Stimulated activated CD4-positive, alpha-beta T cell treated with anti-CD3 and anti-CD28 coated beads, Interleukin-1b, Interleukin-23, amount 100 ng/mL, for 24 hours (primary cell): ENCODE results near the gene LYST.
"Not testable (repeated sequence)": the region's sequence is repeated elsewhere in the genome, so short reads cannot be mapped to it uniquely, and the experiment has no call there.

Source experiments
- DNase-seq, 4 experiments: peaks; one replicate each; pipeline ENCODE4 v3.0.0-alpha.2; 2020; ENCODE audit warnings: low read depth in 4 of 4, low spot score in 1 of 4

Gene LYST

DNA sequence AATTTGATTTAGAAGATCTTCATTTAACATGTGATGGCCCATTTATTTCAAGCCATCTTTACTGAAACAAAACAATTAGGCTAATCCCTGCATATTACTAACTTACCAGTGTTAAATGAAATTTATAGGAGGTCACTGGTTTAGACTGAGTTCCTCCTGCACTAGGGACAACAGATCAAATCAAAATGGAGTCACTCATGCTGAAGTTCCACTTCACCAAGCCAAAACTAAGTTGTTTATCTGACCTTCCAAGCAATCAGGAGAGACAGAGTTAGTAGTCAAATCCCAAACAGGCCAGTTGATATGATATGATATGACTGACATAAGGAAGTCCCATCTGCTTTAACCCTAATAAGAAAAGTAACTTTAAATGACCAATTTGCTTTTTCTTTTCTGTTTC lies 4.8 kb downstream of the LYST start:
- no peak for DNase-seq

DNA sequence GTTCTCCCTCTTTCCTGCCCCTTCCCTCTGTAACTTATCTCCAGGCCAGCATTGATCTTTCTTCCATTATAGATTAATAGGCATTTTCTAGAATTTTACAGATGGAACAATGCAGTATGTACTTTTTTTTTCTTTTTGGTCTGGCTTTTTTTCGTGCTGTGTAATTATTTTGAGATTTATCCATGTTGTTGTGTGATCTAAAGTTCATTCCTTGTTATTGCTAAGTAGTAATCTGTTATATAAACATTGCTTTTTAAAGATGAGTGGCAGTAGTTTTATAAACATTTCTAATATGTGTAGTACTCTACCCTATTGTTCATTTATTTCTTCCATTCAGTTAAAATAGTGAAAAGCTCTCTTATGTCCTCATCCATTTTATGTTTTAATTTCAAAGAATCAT lies 5.9 kb downstream of the LYST start:
- no peak for DNase-seq

DNA sequence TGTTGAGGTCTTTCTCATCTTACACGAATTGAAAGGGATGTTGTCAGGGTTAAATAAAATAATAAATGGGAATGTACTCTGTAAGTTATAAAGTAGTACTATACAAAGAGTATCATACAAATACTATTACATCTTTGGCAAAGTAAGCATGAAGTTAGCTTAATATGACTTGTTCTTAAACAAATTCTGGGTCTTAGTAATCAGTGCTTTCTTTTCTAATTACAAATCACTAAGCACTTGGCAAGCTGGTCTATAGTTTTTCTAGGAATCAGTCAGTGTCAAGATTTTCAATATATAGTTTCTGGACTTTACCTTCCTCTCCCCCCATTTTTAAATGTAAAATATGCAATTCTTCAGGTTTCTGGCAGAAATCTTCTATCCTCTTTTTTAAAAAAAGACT lies 6.9 kb downstream of the LYST start:
- DNase-seq: no peak

DNA sequence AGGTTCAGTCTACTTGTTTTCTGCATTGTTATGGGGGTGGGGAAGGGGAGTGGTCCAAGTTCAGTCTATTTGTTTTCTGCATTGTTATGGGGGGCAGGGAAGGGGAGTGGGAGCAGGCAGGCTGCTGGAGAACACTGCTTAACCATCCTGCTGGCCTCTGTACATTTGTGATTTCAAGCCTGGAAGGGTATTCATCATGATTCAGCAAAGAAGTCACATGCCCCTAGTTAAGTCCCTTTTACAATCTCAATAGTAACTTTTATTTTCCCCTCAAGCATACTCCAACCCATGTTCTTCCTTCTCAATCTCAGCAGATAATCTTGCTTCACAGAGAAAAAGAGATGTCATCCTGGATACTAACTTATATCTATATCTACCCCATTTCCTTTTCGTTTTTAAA lies 7.9 kb downstream of the LYST start:
- no peak for DNase-seq

DNA sequence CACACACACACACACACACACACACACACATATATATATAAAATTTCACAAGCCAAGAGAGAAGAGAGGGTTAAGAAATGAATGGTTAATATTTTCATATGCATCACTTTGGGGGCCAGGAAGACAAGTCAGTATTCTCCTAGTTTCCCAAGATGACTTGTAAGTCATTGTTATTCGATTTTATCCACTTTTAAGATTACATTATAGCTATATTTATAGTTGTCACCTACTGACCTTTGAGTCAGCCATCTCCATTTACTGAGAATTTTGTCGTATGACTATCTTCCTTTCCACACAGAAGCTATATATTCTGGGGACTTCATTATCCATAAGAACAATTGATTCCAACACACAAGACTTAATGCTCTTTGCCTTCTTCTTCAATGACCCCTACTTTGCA lies 8.9 kb downstream of the LYST start:
- no peak for DNase-seq

DNA sequence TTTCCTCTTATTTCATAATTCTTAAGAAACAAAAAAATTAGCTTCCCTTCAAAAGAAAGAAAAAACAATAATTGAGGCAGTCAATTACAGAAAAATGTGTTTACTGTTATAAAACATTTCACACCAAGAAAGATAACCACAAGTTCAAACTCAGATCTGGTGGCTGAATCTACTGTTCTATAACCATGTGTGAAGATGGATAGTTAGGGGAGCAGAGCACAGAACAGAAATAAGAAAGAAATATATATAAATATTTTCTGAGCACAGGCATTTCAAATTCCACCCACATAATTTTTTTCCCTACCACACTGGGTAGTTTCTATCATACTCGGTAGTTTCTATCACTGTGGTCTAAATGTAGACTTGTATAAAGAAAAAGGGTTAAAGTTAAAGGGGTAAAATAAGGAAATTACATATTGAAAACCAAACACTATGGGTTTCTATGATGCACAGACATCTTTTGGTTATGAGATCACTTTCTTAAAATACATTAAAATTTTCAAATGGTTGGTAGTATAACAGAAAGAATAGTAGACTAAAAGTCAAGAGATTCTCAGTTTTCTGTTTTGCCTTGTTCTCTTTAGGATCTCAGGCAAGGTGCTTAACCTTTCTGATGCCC lies 10.8 kb downstream of the LYST start:
- DNase-seq: no peak

DNA sequence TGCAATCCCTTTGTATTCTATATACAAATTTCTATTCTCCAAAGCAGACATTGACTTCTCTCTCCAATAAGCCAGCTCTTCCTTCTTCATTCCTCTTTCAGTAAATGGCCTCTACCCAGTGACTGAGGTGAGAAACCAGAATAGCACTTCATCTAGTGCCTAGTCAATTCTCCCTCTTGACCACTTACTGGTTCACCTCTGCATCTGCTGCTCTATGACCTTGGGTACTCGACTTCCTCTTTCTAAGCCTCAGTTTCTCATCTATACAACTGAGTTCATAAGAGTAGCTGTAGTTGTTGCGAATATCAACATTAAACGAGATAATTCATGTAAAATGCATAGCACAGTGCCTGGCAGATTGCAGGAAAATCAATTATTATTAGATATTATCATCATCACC lies 12.4 kb downstream of the LYST start:
- no peak for DNase-seq

DNA sequence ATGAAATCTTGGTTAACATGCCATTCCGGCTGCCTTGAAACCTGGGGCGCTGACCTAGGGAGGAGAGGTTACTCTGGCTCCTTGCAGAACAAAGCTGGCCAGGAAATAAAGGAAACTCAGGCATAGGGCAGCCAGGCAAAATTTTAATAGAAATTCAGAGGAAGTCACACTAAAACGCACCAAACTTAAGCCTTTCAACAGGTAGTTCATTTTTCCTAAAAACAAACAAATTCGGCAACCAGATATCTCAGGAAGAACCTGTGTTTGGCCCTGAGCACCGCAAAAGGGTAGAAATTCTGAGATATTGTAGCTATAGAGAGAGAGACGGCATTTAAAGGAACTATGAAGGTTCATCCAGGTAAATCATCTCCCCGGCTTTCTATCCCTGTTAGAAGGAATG lies 13.1 kb downstream of the LYST start:
- no peak for DNase-seq

DNA sequence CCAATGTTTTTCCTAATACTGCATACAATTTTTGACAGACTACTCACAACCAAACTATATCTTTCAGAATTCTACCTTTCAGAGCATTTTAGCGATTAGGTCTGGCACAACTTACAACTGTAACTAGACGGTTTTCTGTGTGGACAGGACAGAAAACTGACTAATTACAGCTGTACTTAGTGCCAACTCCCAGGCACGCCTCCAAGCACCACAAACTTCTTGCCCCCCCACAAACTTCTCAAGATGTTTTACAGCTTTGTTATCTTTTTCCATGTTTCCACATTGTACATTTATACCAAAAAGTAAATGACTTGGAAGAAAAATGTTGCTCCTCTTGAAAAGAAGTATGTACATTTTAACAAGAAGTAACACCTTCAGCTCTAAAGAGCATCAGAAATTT lies 13.8 kb downstream of the LYST start:
- no peak for DNase-seq

DNA sequence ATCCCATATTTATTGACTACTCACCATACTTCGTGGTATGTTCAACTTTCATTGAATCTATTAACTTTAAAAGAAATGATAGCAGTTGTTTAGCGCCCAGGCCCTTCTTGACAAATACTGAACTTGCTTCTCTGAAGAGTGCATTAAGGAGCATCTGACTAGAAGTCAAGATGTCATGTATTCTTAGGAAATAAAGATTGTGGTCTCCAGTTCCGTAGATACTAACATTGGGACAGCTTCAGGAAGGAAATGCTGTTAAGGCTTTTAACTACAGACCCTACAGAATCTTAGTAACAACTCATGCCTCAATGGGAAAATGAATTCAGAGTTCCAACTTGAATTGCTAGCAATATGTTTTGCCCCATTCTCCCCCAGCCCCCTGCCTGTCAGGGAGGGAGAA lies 14.8 kb downstream of the LYST start:
- DNase-seq: no peak

DNA sequence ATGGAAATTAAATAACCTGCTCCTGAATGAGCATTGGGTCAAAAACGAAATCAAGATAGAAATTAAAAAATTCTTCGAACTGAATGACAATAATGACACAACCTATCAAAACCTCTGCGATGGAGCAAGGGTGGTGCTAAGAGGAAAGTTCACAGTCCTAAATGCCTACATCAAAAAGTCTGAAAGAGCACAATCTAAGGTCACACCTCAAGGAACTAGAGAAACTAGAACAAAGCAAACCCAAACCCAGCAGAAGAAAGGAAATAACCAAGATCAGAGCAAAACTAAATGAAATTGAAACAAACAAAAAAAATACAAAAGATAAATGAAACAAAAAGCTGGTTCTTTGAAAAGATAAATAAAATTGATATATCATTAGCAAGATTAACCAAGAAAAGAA lies 18.5 kb downstream of the LYST start:
- DNase-seq: not testable (repeated sequence)

DNA sequence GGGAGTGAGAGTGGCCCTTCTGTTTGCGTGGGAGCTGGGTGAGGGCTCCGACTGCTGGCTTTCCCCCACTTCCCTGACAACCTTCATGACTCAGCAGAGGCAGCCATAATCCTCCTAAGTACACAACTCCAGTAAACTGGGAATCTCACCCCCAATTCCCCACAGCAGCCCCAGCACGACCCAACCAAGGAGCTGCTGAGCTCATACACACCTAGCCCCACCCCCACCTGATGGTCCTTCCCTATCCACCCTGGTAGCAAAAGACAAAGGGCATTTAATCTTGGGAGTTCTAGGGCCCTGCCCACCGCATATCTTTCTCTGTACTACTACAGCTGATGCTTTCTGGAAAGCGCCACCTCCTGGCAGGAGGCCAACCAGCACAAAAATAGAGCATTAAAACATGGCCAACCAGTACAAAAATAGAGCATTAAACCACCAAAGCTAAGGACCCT lies 21.0 kb downstream of the LYST start:
- not testable (repeated sequence) for DNase-seq

DNA sequence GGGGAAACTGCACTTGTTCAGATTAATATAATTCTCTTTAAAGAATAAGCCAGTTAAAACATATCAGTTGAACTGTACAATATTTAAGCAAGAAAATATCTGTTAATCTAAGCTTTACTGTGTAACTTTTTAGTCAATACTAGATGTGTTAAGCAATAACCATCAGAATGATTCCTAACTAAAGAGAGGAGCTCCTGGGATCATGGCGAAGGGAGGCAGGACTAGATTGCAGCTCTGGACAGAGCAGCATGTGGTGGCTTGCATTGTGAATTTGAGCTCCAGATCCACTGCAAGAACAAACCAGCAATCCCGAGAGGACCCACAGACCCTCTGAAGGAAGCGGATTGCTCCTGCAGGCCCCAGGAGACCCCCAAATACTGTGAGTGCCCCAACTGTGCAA lies 21.9 kb downstream of the LYST start:
- no peak for DNase-seq

DNA sequence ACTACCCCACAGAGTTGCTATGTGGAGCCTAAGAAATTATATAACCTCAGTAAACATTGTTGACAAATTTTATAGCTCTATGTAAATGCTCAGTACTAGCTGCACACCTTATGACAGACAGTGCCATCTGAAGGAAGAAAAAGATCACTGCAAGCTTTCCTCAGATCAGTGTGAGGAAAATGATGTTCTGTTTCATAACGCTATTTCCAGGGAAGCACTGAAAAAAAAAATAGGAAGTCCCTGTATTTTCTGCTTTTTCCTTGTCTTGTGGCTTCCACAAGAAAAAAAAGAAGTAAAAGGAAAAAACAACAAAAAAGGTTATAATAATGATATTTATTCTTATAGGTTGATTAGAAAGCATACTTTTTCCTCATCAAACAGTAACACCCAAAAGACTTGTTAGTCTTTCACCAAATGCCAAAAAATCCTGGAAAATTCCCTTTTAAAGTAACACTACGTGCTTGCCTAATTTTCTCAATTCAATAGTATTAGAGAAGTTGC lies 23.2 kb downstream of the LYST start:
- DNase-seq: no peak

DNA sequence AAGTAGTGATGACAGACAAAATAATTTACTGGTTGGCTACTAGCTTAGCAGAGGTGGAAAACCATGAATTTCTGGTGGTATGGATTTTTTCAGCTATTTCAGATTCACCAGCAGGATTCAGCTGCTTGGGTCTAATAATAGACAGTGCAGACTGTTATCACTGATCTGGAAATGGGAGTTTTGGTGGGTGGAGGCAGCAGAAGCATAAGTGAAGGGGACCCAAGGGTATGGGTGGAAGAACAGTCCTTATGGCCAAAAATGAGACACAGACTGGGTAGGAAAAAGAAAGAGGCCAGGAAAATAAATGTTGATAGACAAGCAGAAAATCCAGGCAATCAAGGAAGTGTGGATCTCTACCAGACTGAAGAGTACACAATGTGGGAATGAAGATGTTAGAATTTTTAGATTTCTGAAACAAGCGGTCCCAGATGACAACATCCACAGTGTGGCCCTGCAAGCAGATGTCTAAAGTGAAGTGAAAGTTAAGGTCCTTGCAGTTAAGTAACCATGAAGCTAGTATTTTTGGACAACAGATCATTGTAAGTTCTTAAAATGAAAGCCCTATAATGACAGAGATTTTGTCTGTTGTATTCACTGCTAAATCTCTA lies 24.7 kb downstream of the LYST start:
- DNase-seq: no peak

DNA sequence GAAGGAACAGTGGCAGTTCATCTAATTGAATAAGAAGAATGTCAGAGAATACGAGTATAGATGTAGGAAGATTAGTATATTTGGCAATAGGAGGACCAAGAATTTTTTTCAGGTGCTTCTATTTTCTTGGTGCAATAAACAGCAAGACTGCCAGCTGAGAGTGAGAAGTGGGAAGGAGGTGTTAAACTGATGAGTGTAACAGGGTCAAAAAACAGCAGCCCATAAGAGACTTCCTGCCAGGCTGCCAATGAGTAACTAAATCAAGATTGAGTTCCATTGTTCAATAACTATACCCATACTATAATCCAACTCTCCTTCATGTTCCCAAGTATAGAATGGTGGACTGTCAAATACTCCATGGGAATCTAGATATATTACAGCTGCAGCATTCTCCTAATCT lies 28.7 kb downstream of the LYST start:
- DNase-seq: no peak

DNA sequence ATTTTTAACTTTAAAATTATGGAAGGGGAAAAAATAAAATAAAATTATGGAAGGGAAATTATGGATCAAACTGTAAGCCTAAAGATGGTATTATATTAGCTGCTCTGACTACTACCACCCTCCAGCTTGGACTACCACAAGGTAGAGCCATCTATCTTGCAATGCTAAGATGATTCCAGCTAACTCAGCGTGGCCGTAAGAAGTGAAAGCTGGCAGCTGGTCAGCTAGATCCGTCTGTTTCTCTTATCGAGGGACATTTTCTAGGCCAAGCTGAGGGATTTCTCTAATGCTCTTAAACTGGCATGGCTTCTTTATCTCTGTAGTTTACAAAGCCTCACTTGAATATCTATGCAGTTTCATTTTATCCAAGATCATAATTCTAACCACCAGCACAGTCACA lies 31.5 kb downstream of the LYST start:
- no peak for DNase-seq

DNA sequence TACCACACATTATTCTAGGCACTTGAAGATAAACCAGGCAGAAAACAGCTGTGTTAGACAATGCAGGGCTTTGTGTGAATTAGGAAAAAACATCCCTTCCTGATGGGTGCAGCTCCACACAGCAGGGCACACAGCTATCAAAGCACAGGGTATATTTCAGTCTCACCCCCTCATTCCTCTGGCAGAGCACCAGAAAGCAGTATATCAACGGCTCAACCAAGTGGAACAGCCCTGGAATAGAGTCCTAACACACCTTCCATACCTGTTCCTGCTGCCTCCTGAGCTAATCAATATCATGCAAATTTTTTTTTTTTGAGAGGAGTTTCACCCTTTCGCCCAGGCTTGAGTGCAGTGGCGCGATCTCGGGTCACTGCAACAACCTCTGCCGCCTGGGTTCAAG lies 32.1 kb downstream of the LYST start:
- DNase-seq: no peak

DNA sequence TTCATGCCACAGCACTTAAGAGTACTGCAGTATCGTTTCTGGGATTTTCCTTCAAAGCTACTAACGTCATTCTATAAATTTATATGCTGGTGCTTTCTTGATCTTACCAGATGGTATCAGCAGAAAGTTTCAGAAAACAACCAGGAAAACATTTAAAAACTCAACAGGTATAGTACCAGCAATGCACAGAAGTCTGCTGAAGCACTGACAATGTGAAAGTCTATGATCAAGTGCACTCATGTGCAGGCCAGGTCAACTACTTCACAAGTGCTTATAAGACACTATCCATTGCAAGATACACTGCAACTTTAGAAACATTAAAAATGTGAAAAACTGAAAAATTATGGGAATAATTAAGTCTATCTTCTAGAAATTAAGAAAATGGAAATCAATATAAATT lies 34.7 kb downstream of the LYST start:
- no peak for DNase-seq

DNA sequence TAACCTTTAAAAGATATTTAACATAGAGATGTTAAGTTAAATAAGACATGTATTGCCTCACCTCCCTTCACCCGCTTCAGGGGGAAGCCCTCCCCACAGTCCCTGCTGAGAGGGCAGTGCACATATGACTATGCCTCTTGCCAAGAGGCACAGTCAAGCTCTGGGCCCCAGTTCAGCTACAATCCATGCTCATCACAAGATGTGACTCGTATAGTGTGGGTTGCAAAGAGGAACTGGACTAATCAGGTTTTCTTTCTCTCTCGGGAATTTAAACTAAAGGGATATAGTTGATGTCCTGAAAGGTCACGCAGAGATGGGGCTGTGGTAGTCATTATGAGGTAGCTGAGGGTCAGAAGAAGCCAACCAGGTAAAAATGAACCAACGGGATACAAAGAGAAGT lies 35.6 kb downstream of the LYST start:
- peak in 2 of 4 experiments; percentile 4 to 21 for DNase-seq

DNA sequence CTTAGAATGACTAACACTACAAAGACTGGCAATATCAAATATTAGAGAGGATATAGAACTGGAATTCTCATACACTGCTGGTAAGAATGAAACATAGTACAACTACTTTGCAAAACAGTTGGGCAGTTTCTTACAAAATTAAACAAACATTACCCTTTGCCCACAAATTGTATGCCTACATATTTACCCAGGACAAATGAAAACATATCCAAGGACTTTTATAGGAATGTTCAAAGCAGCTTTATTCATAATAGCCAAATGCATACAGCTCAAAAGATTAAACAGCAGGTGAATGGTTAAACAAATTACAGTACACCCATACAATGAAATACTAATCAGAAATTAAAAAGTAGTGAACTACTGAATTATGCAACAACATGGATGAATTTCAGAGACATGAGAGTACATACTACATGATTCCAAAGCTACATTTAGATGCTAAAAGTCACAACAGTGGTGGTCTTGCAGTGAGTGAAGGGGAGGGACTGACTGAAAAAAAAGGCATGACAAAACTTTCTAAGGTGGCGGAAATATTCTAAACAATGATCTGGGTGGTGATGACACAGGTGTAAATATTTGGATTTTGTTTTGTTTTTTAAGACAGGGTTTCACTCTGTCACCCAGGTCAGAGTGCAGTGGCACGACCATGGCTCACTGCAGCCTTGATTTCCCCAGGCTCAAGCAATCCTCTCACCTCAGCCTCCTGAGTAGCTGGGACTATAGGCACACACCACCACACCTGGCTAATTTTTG lies 40.4 kb downstream of the LYST start:
- DNase-seq: no peak

DNA sequence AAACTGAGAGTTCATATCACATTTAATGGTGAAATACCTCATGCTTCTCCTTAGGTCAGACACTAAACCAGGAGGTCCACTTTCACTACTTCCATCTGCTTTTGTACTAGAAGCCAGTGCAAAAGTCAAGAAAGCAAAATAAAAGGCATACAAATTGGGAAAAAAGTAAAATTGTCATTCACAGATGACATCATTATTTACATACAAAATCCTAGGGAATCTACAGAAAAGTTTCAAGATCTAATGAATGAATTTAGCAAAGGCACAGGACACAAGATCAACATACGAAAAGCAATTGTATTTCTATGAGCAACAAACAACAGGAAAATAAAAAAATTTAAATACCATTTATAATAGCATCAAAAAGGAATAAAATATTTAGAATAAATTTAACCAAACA lies 41.5 kb downstream of the LYST start:
- DNase-seq: no peak
